ENCODE data around the gene FOXP1.

- TF ChIP-seq GZF1 (CRISPR knock-in tag; IDR thresholded peaks at IDR 0.05), result no peak
- TF ChIP-seq REXO4 (CRISPR knock-in tag; IDR thresholded peaks at IDR 0.05; ENCODE audit: borderline replicate concordance), result no peak
- no peak for TF ChIP-seq ZFX (CRISPR knock-in tag; IDR thresholded peaks at IDR 0.05; ENCODE audit: low read depth)
- no peak for TF ChIP-seq SAFB2 (CRISPR knock-in tag; IDR thresholded peaks at IDR 0.05; ENCODE audit: borderline replicate concordance, low read depth)
- no peak for TF ChIP-seq JUNB (CRISPR knock-in tag; IDR thresholded peaks at IDR 0.05; ENCODE audit: borderline replicate concordance)
- no peak for TF ChIP-seq RAD21 (CRISPR knock-in tag; IDR thresholded peaks at IDR 0.05)
- no peak for TF ChIP-seq SIN3B (IDR thresholded peaks at IDR 0.05; ENCODE audit: low read length)
- no peak for TF ChIP-seq EZH2 (conservative IDR thresholded peaks at IDR 0.05; ENCODE audit: low read depth, low read length)
Measured at GRCh38 chr3:71302604-71303003, 280.9 kb downstream of the FOXP1 start.
